Liver (tissue), 9 donors: ENCODE data around the gene HIKESHI. TPM values are rescaled to one million over a fixed set of nuclear protein-coding genes. Genes with fewer than 3 reads are reported as not detected.

ENCODE experiments used
- DNase-seq: peaks from one replicate; pipeline ENCODE4 v3.0.0-alpha.2; 2017; ENCODE audit warnings: low spot score
- H3K27ac ChIP-seq, 2 donors: one replicate each; pipeline ENCODE4 v1.7.0; 2013; ENCODE audit warnings: inconsistent platforms in 2 of 2, low read length in 2 of 2, control low read depth in 1 of 2, low read depth in 1 of 2, mild to moderate bottlenecking in 1 of 2
- H3K27me3 ChIP-seq, 4 donors: one replicate each; pipeline versions ENCODE4 v1.6.1 to v1.7.0; 2013; ENCODE audit warnings: low read length in 3 of 4, inconsistent platforms in 1 of 4, mild to moderate bottlenecking in 1 of 4, moderate library complexity in 1 of 4; ENCODE audit not compliant: control insufficient read depth in 4 of 4, insufficient read depth in 4 of 4
- H3K36me3 ChIP-seq, 4 donors: one replicate each; pipeline versions ENCODE4 v1.6.1 to v1.7.0; 2013; ENCODE audit warnings: low read length in 3 of 4, mild to moderate bottlenecking in 3 of 4, low read depth in 1 of 4, moderate library complexity in 1 of 4; ENCODE audit not compliant: control insufficient read depth in 4 of 4, insufficient read depth in 3 of 4
- H3K4me1 ChIP-seq, 4 donors: one replicate each; pipeline versions ENCODE4 v1.6.1 to v1.7.0; 2013; ENCODE audit warnings: low read length in 3 of 4, mild to moderate bottlenecking in 3 of 4, moderate library complexity in 1 of 4; ENCODE audit not compliant: control insufficient read depth in 4 of 4, insufficient read depth in 4 of 4
- H3K4me3 ChIP-seq, 3 donors: one replicate each; pipeline versions ENCODE4 v1.6.1 to v1.7.0; 2013; ENCODE audit warnings: low read length in 3 of 3, control low read depth in 1 of 3, low read depth in 1 of 3, mild to moderate bottlenecking in 1 of 3
- H3K9ac ChIP-seq, 2 donors: one replicate each; pipeline ENCODE4 v1.7.0; 2013; ENCODE audit warnings: low read length in 2 of 2, mild to moderate bottlenecking in 2 of 2, moderate library complexity in 2 of 2, control low read depth in 1 of 2, low read depth in 1 of 2
- H3K9me3 ChIP-seq, 4 donors: one replicate each; pipeline versions ENCODE4 v1.6.1 to v1.7.0; 2013; ENCODE audit warnings: low read length in 3 of 4; ENCODE audit not compliant: control insufficient read depth in 4 of 4
- ATF3 ChIP-seq: IDR thresholded peaks from 2 replicates; pipeline ENCODE4 v1.6.1; 2016; ENCODE audit warnings: antibody characterized with exemption
- EGR1 ChIP-seq, 2 donors: IDR thresholded peaks; 2 replicates each; pipeline ENCODE4 v1.6.1; 2016 to 2018; ENCODE audit warnings: antibody characterized with exemption in 2 of 2, low read depth in 2 of 2
- FOXA1 ChIP-seq: IDR thresholded peaks from 2 replicates; pipeline ENCODE4 v1.6.1; 2016; ENCODE audit warnings: antibody characterized with exemption
- FOXA2 ChIP-seq: IDR thresholded peaks from 2 replicates; pipeline ENCODE4 v1.6.1; 2016; ENCODE audit warnings: antibody characterized with exemption
- GABPA ChIP-seq, 2 donors: IDR thresholded peaks in 1 of 2; conservative IDR thresholded peaks in 1 of 2; 2 replicates each; pipeline ENCODE4 v1.6.1; 2016; ENCODE audit warnings: antibody characterized with exemption in 2 of 2, mild to moderate bottlenecking in 1 of 2, moderate library complexity in 1 of 2
- HNF4A ChIP-seq, 2 donors: conservative IDR thresholded peaks; 2 replicates each; pipeline ENCODE4 v1.6.1; 2016; ENCODE audit warnings: antibody characterized with exemption in 2 of 2, mild to moderate bottlenecking in 2 of 2
- HNF4G ChIP-seq: IDR thresholded peaks from 2 replicates; pipeline ENCODE4 v1.6.1; 2016; ENCODE audit warnings: antibody characterized with exemption
- JUND ChIP-seq, 2 donors: IDR thresholded peaks; 2 replicates each; pipeline ENCODE4 v1.6.1; 2016; ENCODE audit warnings: antibody characterized with exemption in 2 of 2
- NR2F2 ChIP-seq: IDR thresholded peaks from 2 replicates; pipeline ENCODE4 v1.6.1; 2016; ENCODE audit warnings: antibody characterized with exemption
- RAD21 ChIP-seq, 2 donors: IDR thresholded peaks; 2 replicates each; pipeline ENCODE4 v1.6.1; 2016; ENCODE audit warnings: antibody characterized with exemption in 2 of 2, mild to moderate bottlenecking in 2 of 2
- REST ChIP-seq: IDR thresholded peaks from 2 replicates; pipeline ENCODE4 v1.6.1; 2016; ENCODE audit warnings: antibody characterized with exemption, mild to moderate bottlenecking
- RXRA ChIP-seq, 2 donors: IDR thresholded peaks; 2 replicates each; pipeline ENCODE4 v1.6.1; 2017 to 2018; ENCODE audit warnings: antibody characterized with exemption in 2 of 2, mild to moderate bottlenecking in 1 of 2
- SP1 ChIP-seq: IDR thresholded peaks from 2 replicates; pipeline ENCODE4 v1.6.1; 2018; ENCODE audit warnings: antibody characterized with exemption, mild to moderate bottlenecking
- YY1 ChIP-seq: IDR thresholded peaks from 2 replicates; pipeline ENCODE4 v1.6.1; 2016; ENCODE audit warnings: antibody characterized with exemption, mild to moderate bottlenecking
- ZBTB33 ChIP-seq: IDR thresholded peaks from 2 replicates; pipeline ENCODE4 v1.6.1; 2016; ENCODE audit warnings: antibody characterized with exemption
- WGBS: extraction: QIAGEN DNeasy Blood & Tissue Kit; methylation state at CpG from one replicate; pipeline ENCODE4 v1.1.7; 2013; 5-methylcytosine and 5-hydroxymethylcytosine counted together
- polyA plus RNA-seq, 2 donors: library from polyadenylated mRNA; stranded (reverse) in 1 of 2; unstranded in 1 of 2; fragments of 200-250 nt in 1 of 2; fragments of >200 nt in 1 of 2; fragmentation: Nextera tagmentation in 1 of 2; extraction: Ambion mirVana in 1 of 2; gene quantifications; one replicate each; pipeline versions ENCODE4 v1.2.1 to v1.2.3, GENCODE V29; 2013 to 2015
- total RNA-seq, 2 donors: library from RNA; depleted of rRNA; stranded (reverse); fragments of >200 nt; gene quantifications; one replicate each; pipeline ENCODE4 v1.2.3, GENCODE V29; 2014
- TF ChIP-seq, protein P1 (sequence below): IDR thresholded peaks from 2 replicates; pipeline ENCODE4 v1.6.1; 2016; ENCODE audit warnings: antibody characterized with exemption
- donor health status: healthy.
- donor health status: healthy.
- donor health status: healthy.
- donor health status: healthy.
- donor health status: healthy.

HIKESHI gene
- total and polyA plus RNA-seq, 4 donors: 13.3 to 23.3 (median 20.3) TPM

- no peak for DNase-seq
- Histone ChIP-seq H3K27me3 (no peaks in the 10 kb centered on the region), H3K27ac (no peak overlapping the region), H3K9me3 (no peaks in the 10 kb centered on the region), H3K36me3 (no peaks in the 10 kb centered on the region), H3K9ac (no peak overlapping the region), H3K4me1 (no peaks in the 10 kb centered on the region), H3K4me3 (no peak overlapping the region)
- 87% methylated on average over 5 of the region's 5 CpGs for WGBS
- TF ChIP-seq REST: no peak
- no peak for TF ChIP-seq EGR1 (IDR thresholded peaks at IDR 0.05; ENCODE audit: low read depth in 2 of 2)
- TF ChIP-seq ATF3: no peak
- no peak for TF ChIP-seq FOXA2
- no peak for TF ChIP-seq YY1
- TF ChIP-seq RXRA (IDR thresholded peaks at IDR 0.05): no peak
- TF ChIP-seq SP1: no peak
- TF ChIP-seq FOXA1: no peak
- TF ChIP-seq RAD21 (IDR thresholded peaks at IDR 0.05): no peak
- TF ChIP-seq NR2F2: no peak
Observed at GRCh38 chr11:86383041-86383955, 81.3 kb downstream of the HIKESHI start.

GRCh38 chr11:86386283-86386682 is 84.2 kb downstream of the HIKESHI start:
- Histone ChIP-seq H3K4me3 (no peak overlapping the region), H3K36me3 (no peaks in the 10 kb centered on the region), H3K9me3 (no peaks in the 10 kb centered on the region), H3K27me3 (no peaks in the 10 kb centered on the region), H3K9ac (no peak overlapping the region), H3K4me1 (no peaks in the 10 kb centered on the region), H3K27ac (no peak overlapping the region)
- DNase-seq: no peak
- TF ChIP-seq RXRA (IDR thresholded peaks at IDR 0.05): no peak
- TF ChIP-seq EGR1 (IDR thresholded peaks at IDR 0.05; ENCODE audit: low read depth in 2 of 2): no peak
- no peak for TF ChIP-seq REST
- no peak for TF ChIP-seq HNF4A (conservative IDR thresholded peaks at IDR 0.05)
- no peak for TF ChIP-seq ZBTB33
- no peak for TF ChIP-seq FOXA1
- TF ChIP-seq SP1: no peak
- no peak for TF ChIP-seq ATF3
- TF ChIP-seq HNF4G: no peak
- TF ChIP-seq, protein P1, sequence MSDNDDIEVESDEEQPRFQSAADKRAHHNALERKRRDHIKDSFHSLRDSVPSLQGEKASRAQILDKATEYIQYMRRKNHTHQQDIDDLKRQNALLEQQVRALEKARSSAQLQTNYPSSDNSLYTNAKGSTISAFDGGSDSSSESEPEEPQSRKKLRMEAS: no peak
- TF ChIP-seq RAD21 (IDR thresholded peaks at IDR 0.05): no peak
- TF ChIP-seq JUND (IDR thresholded peaks at IDR 0.05): no peak
- no peak for TF ChIP-seq FOXA2
- TF ChIP-seq YY1: no peak
- no peak for TF ChIP-seq GABPA (IDR thresholded peaks at IDR 0.05 in 1 of 2, conservative IDR thresholded peaks at IDR 0.05 in 1 of 2)
- WGBS: 99% methylated on average over 2 of the region's 2 CpGs
